ENCODE results near the gene CDH22. TPM values are rescaled to one million over a fixed set of nuclear protein-coding genes. Genes with fewer than 3 reads are reported as not detected.
A peak's percentile ranks its signal among the peaks of the same experiment; 100 is the strongest.

The CDH22 gene
- total and polyA plus RNA-seq, 9 of the 15 experiments (the other 6 are each of a cell fraction or from before 2014, with no cell fraction given), result 0.07 to 0.08 TPM; not detected in 7

- 1% methylated on average over 5 of the region's 5 CpGs for WGBS (ENCODE audit: insufficient coverage, low coverage, missing lambda C conversion rate)
- H3K4me2 ChIP-seq (ENCODE audit: insufficient read depth, low read length), result no peak overlapping the region
- TF ChIP-seq TAL1 (IDR thresholded peaks at IDR 0.05) (no peak), RBM25 (IDR thresholded peaks at IDR 0.05; ENCODE audit: low read depth, low read length, severe bottlenecking) (peak; percentile 72), RREB1 (CRISPR knock-in tag; IDR thresholded peaks at IDR 0.05) (no peak)
- H3K9me1 ChIP-seq (ENCODE audit: control insufficient read depth, insufficient read depth, low read length), result no peaks in the 10 kb centered on the region
- ChIA-PET POLR2A (interaction anchor here (0.5 kb wide), 1 partner anchor 40 kb away, joined by 3 read pairs; no protein-coding TSS in a partner anchor), CTCF (ENCODE audit: low intra/inter-chr PET ratio) (no interaction called here)
- FAIRE-seq (no peak), ATAC-seq (no peak), DNase-seq (ENCODE audit: extremely low read depth in 1 of 4, low spot score in 3 of 4) (no peak)
- peaks cover 6% of the 10 kb centered on the region; the same call in 1 of the 2 replicates for H4K20me1 ChIP-seq (replicated peaks; ENCODE audit: control insufficient read depth, insufficient read depth, low read length)
- no peak overlapping the region for H3K4me3 ChIP-seq
- H3K36me3 ChIP-seq (ENCODE audit: control insufficient read depth, insufficient read depth, low read length), result no peaks in the 10 kb centered on the region
- in situ Hi-C loops (cut with MboI) (loop anchor here (25.0 kb wide), 1 partner anchor 186 kb away; the partner anchor contains the start of gene CDH22), intact Hi-C loops (cut with micrococcal nuclease) (no loop called here)
- H3K27me3 ChIP-seq (ENCODE audit: control insufficient read depth in 2 of 2, insufficient read depth in 2 of 2, low read length in 2 of 2), result peaks cover 15 to 38% of the 10 kb centered on the region in 2 experiments; a peak in 4 of 5 replicates
- no peak overlapping the region for H3K9ac ChIP-seq (ENCODE audit: insufficient read depth in 1 of 2, low read depth in 2 of 2, low read length in 2 of 2)
- H3K4me1 ChIP-seq (replicated peaks in 1 of 2; ENCODE audit: control insufficient read depth in 2 of 2, insufficient read depth in 2 of 2, low read length in 2 of 2), result 0 out of 5 replicates have a peak, but pooled peaks cover 0 to 7% of the 10 kb centered on the region in 2 experiments
- no peaks in the 10 kb centered on the region for H3K9me3 ChIP-seq (replicated peaks; ENCODE audit: control insufficient read depth, insufficient read depth, low read depth, low read length)
- no TSS peak for BruUV-seq (replicated peaks)
- H3K27ac ChIP-seq (ENCODE audit: extremely low read depth, low read depth, low read length), result no peak overlapping the region
- no peak overlapping the region for H2AFZ ChIP-seq (ENCODE audit: low read depth, low read length)
- H3K79me2 ChIP-seq (ENCODE audit: control insufficient read depth, insufficient read depth, low read length), result no peaks in the 10 kb centered on the region
These were observed 181.8 kb downstream of the CDH22 start for GRCh38 chr20:46126440-46127056.

Other genes starting within 250 kb of the CDH22 start
- gene NCOA5, start 218.5 kb downstream of the CDH22 start, total RNA-seq (2014; rRNA removed), result 13.5 and 19.2 TPM in 2 replicates
- 11.6 and 11.8 TPM in 2 replicates for gene NCOA5, start 218.5 kb downstream of the CDH22 start, total RNA-seq (2014; rRNA removed; fragmentation: Illumina TruSeq; extraction: Trizol)
- 16.9 and 18.5 TPM in 2 replicates for gene NCOA5, start 218.5 kb downstream of the CDH22 start, total RNA-seq (2015; rRNA removed; fragmentation: Illumina TruSeq; extraction: Trizol)
- 17.9 and 19.4 TPM in 2 replicates for gene NCOA5, start 218.5 kb downstream of the CDH22 start, total RNA-seq (2021)
- 13.3 and 13.8 TPM in 2 replicates for gene NCOA5, start 218.5 kb downstream of the CDH22 start, polyA plus RNA-seq (2011; rRNA removed)
- gene NCOA5, start 218.5 kb downstream of the CDH22 start, polyA plus RNA-seq (2014; fragmentation: Illumina TruSeq; extraction: Trizol), result 19.9 and 22.8 TPM in 2 replicates
- gene NCOA5, start 218.5 kb downstream of the CDH22 start, polyA plus RNA-seq (2014; fragmentation: Nextera tagmentation; extraction: Ambion mirVana), result 1 to 10 TPM; 3.9 to 4.3 TPM
- gene NCOA5, start 218.5 kb downstream of the CDH22 start, polyA plus RNA-seq (2014; rRNA removed), result 12.9 and 17.8 TPM in 2 replicates
- gene CD40, start 190.2 kb downstream of the CDH22 start, total RNA-seq (2014; rRNA removed), result 1.5 and 1.6 TPM in 2 replicates
- 1.1 and 1.3 TPM in 2 replicates for gene CD40, start 190.2 kb downstream of the CDH22 start, total RNA-seq (2014; rRNA removed; fragmentation: Illumina TruSeq; extraction: Trizol)
- gene CD40, start 190.2 kb downstream of the CDH22 start, total RNA-seq (2015; rRNA removed; fragmentation: Illumina TruSeq; extraction: Trizol), result 0.64 and 0.76 TPM in 2 replicates
- 2.0 and 2.1 TPM in 2 replicates for gene CD40, start 190.2 kb downstream of the CDH22 start, total RNA-seq (2021)
- gene CD40, start 190.2 kb downstream of the CDH22 start, polyA plus RNA-seq (2011; rRNA removed), result 2.2 and 3.7 TPM in 2 replicates
- gene CD40, start 190.2 kb downstream of the CDH22 start, polyA plus RNA-seq (2014; fragmentation: Illumina TruSeq; extraction: Trizol), result 1.9 TPM in 2 replicates
- 1 to 10 TPM; 1.0 to 1.6 TPM for gene CD40, start 190.2 kb downstream of the CDH22 start, polyA plus RNA-seq (2014; fragmentation: Nextera tagmentation; extraction: Ambion mirVana)
- 2.3 and 2.9 TPM in 2 replicates for gene CD40, start 190.2 kb downstream of the CDH22 start, polyA plus RNA-seq (2014; rRNA removed)
- 7.5 and 10.5 TPM in 2 replicates for gene ELMO2, start 98.1 kb upstream of the CDH22 start, total RNA-seq (2014; rRNA removed)
- gene ELMO2, start 98.1 kb upstream of the CDH22 start, total RNA-seq (2014; rRNA removed; fragmentation: Illumina TruSeq; extraction: Trizol), result 10.2 and 10.6 TPM in 2 replicates
- 14.3 and 16.8 TPM in 2 replicates for gene ELMO2, start 98.1 kb upstream of the CDH22 start, total RNA-seq (2015; rRNA removed; fragmentation: Illumina TruSeq; extraction: Trizol)
- gene ELMO2, start 98.1 kb upstream of the CDH22 start, total RNA-seq (2021), result 16.5 and 19.6 TPM in 2 replicates
- 16.4 and 17.6 TPM in 2 replicates for gene ELMO2, start 98.1 kb upstream of the CDH22 start, polyA plus RNA-seq (2011; rRNA removed)
- gene ELMO2, start 98.1 kb upstream of the CDH22 start, polyA plus RNA-seq (2014; fragmentation: Illumina TruSeq; extraction: Trizol), result 16.4 and 21.5 TPM in 2 replicates
- 10 to 100 TPM in 1 of 2 experiments, 1 to 10 TPM in 1; 8.8 to 15.9 TPM for gene ELMO2, start 98.1 kb upstream of the CDH22 start, polyA plus RNA-seq (2014; fragmentation: Nextera tagmentation; extraction: Ambion mirVana)
- gene ELMO2, start 98.1 kb upstream of the CDH22 start, polyA plus RNA-seq (2014; rRNA removed), result 12.2 and 14.8 TPM in 2 replicates
- gene ZNF334, start 205.1 kb upstream of the CDH22 start, total RNA-seq (2014; rRNA removed), result 0.12 and 0.27 TPM in 2 replicates
- gene ZNF334, start 205.1 kb upstream of the CDH22 start, total RNA-seq (2014; rRNA removed; fragmentation: Illumina TruSeq; extraction: Trizol), result 0.22 and 0.29 TPM in 2 replicates
- gene ZNF334, start 205.1 kb upstream of the CDH22 start, total RNA-seq (2015; rRNA removed; fragmentation: Illumina TruSeq; extraction: Trizol), result 0.22 and 0.23 TPM in 2 replicates
- 0.24 and 0.34 TPM in 2 replicates for gene ZNF334, start 205.1 kb upstream of the CDH22 start, total RNA-seq (2021)
- 0.05 and 0.06 TPM in 2 replicates for gene ZNF334, start 205.1 kb upstream of the CDH22 start, polyA plus RNA-seq (2011; rRNA removed)
- gene ZNF334, start 205.1 kb upstream of the CDH22 start, polyA plus RNA-seq (2014; fragmentation: Illumina TruSeq; extraction: Trizol), result 0.21 TPM in 2 replicates
- under 1 TPM in 1 of 2 experiments, not detected in 1; 0.08 TPM for gene ZNF334, start 205.1 kb upstream of the CDH22 start, polyA plus RNA-seq (2014; fragmentation: Nextera tagmentation; extraction: Ambion mirVana)
- gene ZNF334, start 205.1 kb upstream of the CDH22 start, polyA plus RNA-seq (2014; rRNA removed), result 0.19 and 0.21 TPM in 2 replicates
- not detected in 2 replicates for gene OCSTAMP, start 242.2 kb upstream of the CDH22 start, total RNA-seq (2014; rRNA removed)
- not detected in 2 replicates for gene OCSTAMP, start 242.2 kb upstream of the CDH22 start, total RNA-seq (2014; rRNA removed; fragmentation: Illumina TruSeq; extraction: Trizol)
- not detected in 2 replicates for gene OCSTAMP, start 242.2 kb upstream of the CDH22 start, total RNA-seq (2015; rRNA removed; fragmentation: Illumina TruSeq; extraction: Trizol)
- gene OCSTAMP, start 242.2 kb upstream of the CDH22 start, total RNA-seq (2021), result not detected in 2 replicates
- gene OCSTAMP, start 242.2 kb upstream of the CDH22 start, polyA plus RNA-seq (2011; rRNA removed), result not detected in 2 replicates
- gene OCSTAMP, start 242.2 kb upstream of the CDH22 start, polyA plus RNA-seq (2014; fragmentation: Illumina TruSeq; extraction: Trizol), result not detected in 2 replicates
- gene OCSTAMP, start 242.2 kb upstream of the CDH22 start, polyA plus RNA-seq (2014; fragmentation: Nextera tagmentation; extraction: Ambion mirVana), result not detected
- gene OCSTAMP, start 242.2 kb upstream of the CDH22 start, polyA plus RNA-seq (2014; rRNA removed), result not detected in 2 replicates